ENCODE measurements around the gene EDDM13. TPM values are rescaled to one million over a fixed set of nuclear protein-coding genes. Genes with fewer than 3 reads are reported as not detected.

The EDDM13 gene
- total and polyA plus RNA-seq, 2 of the 13 experiments (the other 11 are each of a cell fraction or from before 2014, with no cell fraction given) = not detected

DNA sequence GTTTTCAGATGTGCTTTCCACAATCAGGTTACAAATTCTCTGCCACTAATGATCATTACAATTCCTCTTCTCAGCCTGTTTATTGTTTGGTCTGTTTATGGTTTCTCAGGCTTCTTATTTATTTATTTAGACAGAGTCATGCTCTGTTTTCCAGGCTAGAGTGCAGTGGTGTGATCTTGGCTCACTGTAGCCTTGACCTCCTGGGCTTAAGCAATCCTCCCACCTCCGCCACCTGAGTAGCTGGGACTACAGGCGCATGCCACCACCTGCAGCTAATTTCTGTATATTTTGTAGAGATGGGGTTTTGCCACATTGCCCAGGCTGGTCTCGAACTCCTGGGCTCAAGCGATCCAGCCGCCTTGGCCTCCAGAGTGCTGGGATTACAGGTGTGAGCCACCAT is 44.2 kb downstream of the EDDM13 start (continued):
- TF ChIP-seq ZNF263 (CRISPR knock-in tag; IDR thresholded peaks at IDR 0.05) (peak; percentile 24; the same call in 1 of the 2 replicates), CEBPG (CRISPR knock-in tag; IDR thresholded peaks at IDR 0.05) (peak; percentile 77), JUND (CRISPR knock-in tag; IDR thresholded peaks at IDR 0.05) (no peak), ZNF670 (CRISPR knock-in tag; IDR thresholded peaks at IDR 0.05; ENCODE audit: borderline replicate concordance) (0 out of 2 replicates have a peak, but pooled peaks have one; percentile 50), ZSCAN22 (CRISPR knock-in tag; IDR thresholded peaks at IDR 0.05) (peak; percentile 73; the same call in 1 of the 2 replicates), AHR (CRISPR knock-in tag; IDR thresholded peaks at IDR 0.05) (no peak), ZFAT (CRISPR knock-in tag; conservative IDR thresholded peaks at IDR 0.05) (no peak), ZSCAN25 (CRISPR knock-in tag; IDR thresholded peaks at IDR 0.05) (no peak), FOXA3 (CRISPR knock-in tag; IDR thresholded peaks at IDR 0.05) (peak; percentile 40; the same call in 1 of the 2 replicates)

DNA sequence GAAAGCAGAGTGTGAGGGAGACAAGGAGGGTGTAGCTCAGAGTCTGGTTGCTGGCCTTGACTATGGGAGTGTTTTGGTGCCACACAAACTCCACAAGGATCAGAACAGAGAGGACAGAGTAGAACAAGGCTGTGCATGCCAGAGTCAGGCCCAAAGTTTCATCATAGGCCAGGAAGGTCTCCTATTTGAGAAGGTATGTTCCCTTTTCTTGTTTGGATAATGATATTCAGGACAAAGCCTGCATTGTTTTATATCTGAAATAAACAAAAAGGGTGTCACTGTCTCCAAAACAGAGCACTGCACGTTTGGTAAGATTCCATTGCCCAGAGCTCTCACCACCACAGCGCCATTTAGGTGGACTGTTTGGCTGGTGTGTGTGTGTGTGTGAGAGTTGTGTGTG is 45.2 kb downstream of the EDDM13 start:
- ChIA-PET CTCF (ENCODE audit: low intra/inter-chr PET ratio, low total read pairs) (no interaction called here), POLR2A (no interaction called here)
- H3K4me2 ChIP-seq (ENCODE audit: low read depth, low read length) = peak overlapping the region; percentile 99; the same call in 1 of the 2 replicates
- FAIRE-seq (no peak), DNase-seq (ENCODE audit: low spot score) (no peak), ATAC-seq (no peak)
- no peak overlapping the region for H2AFZ ChIP-seq (ENCODE audit: low read length)
- H3K36me3 ChIP-seq (replicated peaks in 1 of 2; ENCODE audit: control insufficient read depth in 1 of 2, insufficient read depth in 2 of 2, low read length in 2 of 2) = no peaks in the 10 kb centered on the region
- intact Hi-C loops (cut with micrococcal nuclease; ENCODE audit: unreplicated experiment) (loop anchor here (5.0 kb wide), 1 partner anchor 195 kb away; the partner anchor contains the start of gene ZNF787), in situ Hi-C loops (cut with HindIII; ENCODE audit: extremely low pct_ligation_motif_present, low pct_unique_long_range_greater_than_20kb) (loop anchor here (10.0 kb wide), 1 partner anchor 243 kb away; no protein-coding TSS in a partner anchor)
- H3K79me2 ChIP-seq (ENCODE audit: insufficient read depth, low read length) = no peaks in the 10 kb centered on the region
- no peak overlapping the region for H3K9ac ChIP-seq (ENCODE audit: insufficient read depth, low read depth, low read length)
- no TSS peak for BruUV-seq (replicated peaks)
- H3K4me1 ChIP-seq (ENCODE audit: insufficient read depth, low read length) = peaks cover 48% of the 10 kb centered on the region
- H3K4me3 ChIP-seq (replicated peaks in 1 of 3; ENCODE audit: insufficient read depth in 1 of 3, low read depth in 2 of 3, low read length in 3 of 3) = no peak overlapping the region
- no peaks in the 10 kb centered on the region; a peak in 2 of 5 replicates for H3K27me3 ChIP-seq (ENCODE audit: control insufficient read depth in 1 of 2, insufficient read depth in 2 of 2, low read length in 2 of 2)
- no peaks in the 10 kb centered on the region for H3K9me3 ChIP-seq (ENCODE audit: low read length)
- 51% methylated on average over 2 of the region's 2 CpGs for WGBS (ENCODE audit: low lambda C conversion rate)
- H4K20me1 ChIP-seq (ENCODE audit: insufficient read depth, low read length) = no peaks in the 10 kb centered on the region
- H3K27ac ChIP-seq (ENCODE audit: extremely low read length, insufficient read depth, low read length) = peak overlapping the region; percentile 42
- TF ChIP-seq SOX6 (IDR thresholded peaks at IDR 0.05) = no peak
- peak; percentile 51; the same call in 1 of the 2 replicates for TF ChIP-seq SOX6 (CRISPR knock-in tag; IDR thresholded peaks at IDR 0.05)
- TF ChIP-seq ZNF768 (CRISPR knock-in tag; IDR thresholded peaks at IDR 0.05) = peak; percentile 86; the same call in 1 of the 2 replicates
- no peak for TF ChIP-seq GTF2F1 (IDR thresholded peaks at IDR 0.05; ENCODE audit: low read length)
- TF ChIP-seq SOX13 (IDR thresholded peaks at IDR 0.05) = no peak
- TF ChIP-seq SOX13 (CRISPR knock-in tag; conservative IDR thresholded peaks at IDR 0.05 in 1 of 2, IDR thresholded peaks at IDR 0.05 in 1 of 2) = peak in 1 of 2 experiments; percentile 73; a peak in 1 of 4 replicates
- TF ChIP-seq, protein P1, sequence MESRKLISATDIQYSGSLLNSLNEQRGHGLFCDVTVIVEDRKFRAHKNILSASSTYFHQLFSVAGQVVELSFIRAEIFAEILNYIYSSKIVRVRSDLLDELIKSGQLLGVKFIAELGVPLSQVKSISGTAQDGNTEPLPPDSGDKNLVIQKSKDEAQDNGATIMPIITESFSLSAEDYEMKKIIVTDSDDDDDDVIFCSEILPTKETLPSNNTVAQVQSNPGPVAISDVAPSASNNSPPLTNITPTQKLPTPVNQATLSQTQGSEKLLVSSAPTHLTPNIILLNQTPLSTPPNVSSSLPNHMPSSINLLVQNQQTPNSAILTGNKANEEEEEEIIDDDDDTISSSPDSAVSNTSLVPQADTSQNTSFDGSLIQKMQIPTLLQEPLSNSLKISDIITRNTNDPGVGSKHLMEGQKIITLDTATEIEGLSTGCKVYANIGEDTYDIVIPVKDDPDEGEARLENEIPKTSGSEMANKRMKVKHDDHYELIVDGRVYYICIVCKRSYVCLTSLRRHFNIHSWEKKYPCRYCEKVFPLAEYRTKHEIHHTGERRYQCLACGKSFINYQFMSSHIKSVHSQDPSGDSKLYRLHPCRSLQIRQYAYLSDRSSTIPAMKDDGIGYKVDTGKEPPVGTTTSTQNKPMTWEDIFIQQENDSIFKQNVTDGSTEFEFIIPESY (CRISPR knock-in tag; IDR thresholded peaks at IDR 0.05) = 0 out of 2 replicates have a peak, but pooled peaks have one; percentile 17
- no peak for TF ChIP-seq ZNF607 (CRISPR knock-in tag; IDR thresholded peaks at IDR 0.05; ENCODE audit: borderline replicate concordance)
- TF ChIP-seq, protein P2, sequence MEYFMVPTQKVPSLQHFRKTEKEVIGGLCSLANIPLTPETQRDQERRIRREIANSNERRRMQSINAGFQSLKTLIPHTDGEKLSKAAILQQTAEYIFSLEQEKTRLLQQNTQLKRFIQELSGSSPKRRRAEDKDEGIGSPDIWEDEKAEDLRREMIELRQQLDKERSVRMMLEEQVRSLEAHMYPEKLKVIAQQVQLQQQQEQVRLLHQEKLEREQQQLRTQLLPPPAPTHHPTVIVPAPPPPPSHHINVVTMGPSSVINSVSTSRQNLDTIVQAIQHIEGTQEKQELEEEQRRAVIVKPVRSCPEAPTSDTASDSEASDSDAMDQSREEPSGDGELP (IDR thresholded peaks at IDR 0.05; ENCODE audit: borderline replicate concordance, low read depth) = no peak
